ENCODE measurements around the gene MFSD12. TPM values are rescaled to one million over a fixed set of nuclear protein-coding genes. Genes with fewer than 3 reads are reported as not detected.

The MFSD12 gene
- total RNA-seq, 1 experiment from 2014 or later = 115 TPM

DNA sequence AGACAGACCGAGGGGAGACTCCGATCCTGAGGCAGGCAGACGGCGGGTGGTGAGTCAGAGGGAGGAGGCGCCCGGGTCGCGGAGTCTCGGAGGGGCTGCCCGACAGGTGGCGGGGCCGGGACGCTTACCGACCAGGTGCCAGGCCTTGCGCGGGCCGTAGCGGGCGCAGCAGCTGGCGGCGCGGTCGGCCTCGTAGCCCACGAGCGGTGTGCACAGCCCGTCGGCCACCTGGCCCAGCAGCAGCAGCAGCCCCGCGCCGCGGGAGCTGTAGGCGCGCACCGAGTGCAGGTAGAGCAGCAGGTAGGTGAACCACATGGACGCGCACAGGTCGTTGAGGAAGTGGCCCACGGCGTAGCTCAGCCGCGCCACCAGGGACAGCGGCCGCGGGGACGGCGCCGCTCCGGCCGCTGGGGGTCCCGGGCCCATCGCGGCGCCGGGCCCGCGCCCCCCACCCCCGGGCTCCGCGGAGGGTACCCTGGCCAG is 367 bp downstream of the MFSD12 start:
- no peak for DNase-seq (ENCODE audit: low read depth)

GRCh38 chr19:3556423-3556977 is 886 bp downstream of the MFSD12 start:
- DNase-seq (ENCODE audit: low read depth) = no peak

GRCh38 chr19:3555653-3556422 is 1.5 kb downstream of the MFSD12 start:
- no peak for DNase-seq (ENCODE audit: low read depth)

- no peak for DNase-seq (ENCODE audit: low read depth)
Observed at GRCh38 chr19:3554254-3555083, 2.9 kb downstream of the MFSD12 start.

- no peak for DNase-seq (ENCODE audit: low read depth)
Observed at GRCh38 chr19:3551792-3552095, 5.6 kb downstream of the MFSD12 start.

DNA sequence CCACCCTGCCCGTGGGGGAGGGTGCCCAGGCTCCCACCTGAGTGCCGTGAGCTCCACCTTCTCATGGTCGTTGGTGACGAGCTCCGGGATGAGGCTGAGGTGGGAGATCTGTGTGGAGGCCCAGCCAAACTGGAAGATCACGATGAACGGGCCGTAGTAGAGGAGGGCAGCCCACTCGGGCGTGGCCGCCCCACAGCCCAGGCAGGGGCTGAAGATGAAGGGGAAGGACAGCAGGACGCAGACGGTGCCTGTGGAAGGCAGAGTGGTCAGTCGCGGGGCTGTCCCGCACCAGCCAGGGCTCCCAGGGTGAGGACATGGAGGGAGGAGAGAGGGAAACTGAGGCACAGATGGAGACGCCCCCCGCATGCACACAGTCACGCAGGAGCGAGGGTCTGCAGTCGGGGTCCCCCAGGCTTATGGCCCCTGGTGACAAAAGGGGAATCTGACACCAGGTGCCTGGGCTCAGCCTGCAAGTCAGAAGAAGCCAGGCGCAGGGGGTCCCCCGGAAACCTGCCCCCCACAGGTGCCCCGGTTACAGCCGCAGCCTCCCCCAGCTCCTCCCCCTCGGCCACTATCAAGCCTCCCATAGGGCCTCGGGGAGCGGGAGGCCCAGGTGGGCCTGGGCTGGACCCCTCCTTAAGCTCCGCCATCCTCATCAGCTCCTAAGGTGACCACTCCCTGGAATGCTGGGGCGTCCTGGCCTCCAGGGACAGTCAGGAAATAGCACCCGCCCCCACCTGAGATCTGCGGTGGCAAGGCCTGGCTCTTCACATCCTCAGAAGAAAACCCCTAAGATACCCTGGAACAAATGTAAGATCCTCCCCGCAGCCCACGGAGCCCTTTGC is 6.2 kb downstream of the MFSD12 start:
- DNase-seq (ENCODE audit: low read depth) = no peak

DNA sequence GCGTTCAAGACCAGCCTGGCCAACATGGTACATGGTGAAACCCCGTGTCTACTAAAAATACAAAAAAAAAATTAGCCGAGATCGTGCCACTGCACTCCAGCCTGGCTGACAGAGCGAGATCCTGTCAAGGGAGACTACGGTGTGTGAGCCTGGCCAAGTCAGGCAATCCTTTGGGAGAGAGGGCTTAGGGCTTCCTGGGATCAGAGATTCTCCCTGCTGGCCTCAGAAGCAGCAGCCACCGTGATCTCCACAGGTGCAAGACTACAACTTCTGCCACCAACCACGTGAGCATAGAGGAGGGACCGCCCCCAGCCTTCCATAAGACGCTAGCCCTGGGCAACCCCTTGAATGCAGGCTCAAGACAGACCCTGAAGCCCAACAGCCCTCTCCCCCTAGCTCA is 7.6 kb downstream of the MFSD12 start:
- DNase-seq (ENCODE audit: low read depth) = no peak

DNA sequence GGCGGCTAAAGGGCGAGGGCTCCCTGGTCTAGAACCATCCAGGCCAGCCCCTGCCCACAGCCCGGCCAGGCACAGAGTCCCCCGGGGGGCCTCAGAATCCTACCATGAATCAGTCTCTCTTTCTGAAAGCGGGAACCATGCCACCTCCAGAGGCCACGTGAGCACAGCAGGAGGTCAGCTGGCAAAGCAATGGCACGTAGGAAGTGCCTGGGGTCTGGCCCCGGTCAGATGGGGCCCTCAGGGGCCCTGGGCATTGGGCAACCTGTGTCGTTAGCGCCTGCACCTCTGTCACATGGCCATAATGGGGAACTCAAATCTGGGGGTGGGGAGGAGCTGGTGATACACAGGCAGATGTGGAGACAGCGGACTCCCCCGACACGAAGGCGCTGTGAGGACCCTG is 8.8 kb downstream of the MFSD12 start:
- DNase-seq (ENCODE audit: low read depth) = no peak

- DNase-seq (ENCODE audit: low read depth) = no peak
Observed at GRCh38 chr19:3547767-3548282, 9.6 kb downstream of the MFSD12 start.

DNA sequence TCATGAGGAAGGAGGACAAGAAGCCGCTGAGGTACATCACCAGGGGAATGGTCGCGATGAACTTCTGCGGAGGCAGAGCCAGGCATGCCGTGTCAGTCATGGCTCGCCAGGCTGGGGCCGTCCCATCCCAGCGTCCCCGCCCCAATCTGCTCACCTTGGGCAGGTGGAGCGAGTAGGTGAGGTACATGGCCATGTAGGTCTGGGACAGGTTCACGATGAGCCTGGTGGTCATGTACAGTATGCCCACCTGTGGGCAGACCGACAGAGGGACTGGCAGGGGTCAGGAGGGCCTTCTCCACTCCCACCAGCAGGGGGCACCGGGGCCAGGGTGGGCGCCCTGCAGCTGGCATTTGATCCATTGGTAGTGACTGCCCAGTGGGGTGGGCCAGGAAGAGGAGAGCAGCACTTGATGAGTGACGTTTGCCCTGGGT is 10.1 kb downstream of the MFSD12 start:
- DNase-seq (ENCODE audit: low read depth) = no peak

- DNase-seq (ENCODE audit: low read depth) = no peak
Observed at GRCh38 chr19:3546119-3546518, 11.3 kb downstream of the MFSD12 start.

DNA sequence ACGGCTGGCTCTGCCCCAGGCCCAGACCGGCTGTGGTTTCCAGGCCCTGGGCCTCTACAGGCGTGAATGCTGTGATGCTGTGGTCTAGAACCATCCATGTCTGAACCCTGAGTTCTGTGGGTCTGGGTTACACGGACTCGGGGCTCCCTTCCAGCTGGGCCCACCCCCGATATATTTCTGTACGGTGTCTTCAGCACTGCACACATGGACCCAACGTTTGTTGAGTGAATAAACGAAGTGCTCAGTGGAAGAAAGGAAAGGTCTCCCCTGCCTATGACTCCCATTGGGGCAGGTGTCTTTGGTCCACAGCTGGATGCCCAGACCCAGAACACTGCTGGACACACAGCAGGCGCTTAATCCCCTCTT is 11.7 kb downstream of the MFSD12 start:
- DNase-seq (ENCODE audit: low read depth) = no peak

DNA sequence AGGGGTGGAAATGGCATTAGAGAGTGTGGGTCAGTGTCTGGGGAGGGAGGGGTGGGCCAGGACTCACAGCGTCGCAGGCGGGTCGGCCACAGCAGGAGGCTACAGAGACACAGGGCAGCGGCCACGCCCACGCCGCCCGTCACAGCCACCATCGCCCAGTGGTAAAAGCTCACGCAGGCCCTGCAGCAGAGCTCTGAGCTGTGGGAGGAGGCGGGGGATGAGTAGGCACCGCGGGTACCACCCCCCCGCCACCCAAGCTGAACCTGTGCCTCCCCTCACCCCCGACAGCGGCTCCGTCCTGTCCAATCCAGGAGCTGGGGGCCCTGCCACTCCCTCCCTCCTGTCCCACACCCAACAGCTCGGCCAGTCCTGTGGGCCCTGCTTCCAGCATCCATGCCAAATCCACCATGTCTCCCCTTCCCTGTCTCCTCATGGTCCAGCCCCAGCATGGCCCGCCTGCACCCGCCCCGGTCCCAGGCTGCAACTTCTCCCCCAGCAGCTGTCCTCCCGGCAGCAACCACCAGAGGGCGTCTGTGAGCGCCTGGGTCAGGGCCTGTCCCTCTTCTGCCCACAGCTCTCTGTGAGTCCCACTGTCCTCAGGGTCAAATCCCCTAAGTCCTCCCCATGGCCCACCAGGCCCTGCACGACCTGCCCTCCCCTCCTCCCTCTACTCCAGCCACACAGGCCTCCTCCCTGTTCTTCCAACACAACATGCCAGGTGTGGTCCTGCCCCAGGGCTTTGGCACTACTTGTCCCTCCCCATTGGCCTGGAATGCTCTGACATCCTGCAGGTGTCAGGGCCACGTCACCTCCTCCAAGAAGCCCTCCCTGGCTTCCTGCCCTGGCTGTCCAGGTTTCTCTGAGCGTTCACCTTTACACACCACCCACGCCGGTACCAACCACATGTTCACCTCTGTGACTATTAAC is 12.4 kb downstream of the MFSD12 start:
- peak; percentile 49 for DNase-seq (ENCODE audit: low read depth)

GRCh38 chr19:3544058-3544376 is 13.4 kb downstream of the MFSD12 start:
- no peak for DNase-seq (ENCODE audit: low read depth)

DNA sequence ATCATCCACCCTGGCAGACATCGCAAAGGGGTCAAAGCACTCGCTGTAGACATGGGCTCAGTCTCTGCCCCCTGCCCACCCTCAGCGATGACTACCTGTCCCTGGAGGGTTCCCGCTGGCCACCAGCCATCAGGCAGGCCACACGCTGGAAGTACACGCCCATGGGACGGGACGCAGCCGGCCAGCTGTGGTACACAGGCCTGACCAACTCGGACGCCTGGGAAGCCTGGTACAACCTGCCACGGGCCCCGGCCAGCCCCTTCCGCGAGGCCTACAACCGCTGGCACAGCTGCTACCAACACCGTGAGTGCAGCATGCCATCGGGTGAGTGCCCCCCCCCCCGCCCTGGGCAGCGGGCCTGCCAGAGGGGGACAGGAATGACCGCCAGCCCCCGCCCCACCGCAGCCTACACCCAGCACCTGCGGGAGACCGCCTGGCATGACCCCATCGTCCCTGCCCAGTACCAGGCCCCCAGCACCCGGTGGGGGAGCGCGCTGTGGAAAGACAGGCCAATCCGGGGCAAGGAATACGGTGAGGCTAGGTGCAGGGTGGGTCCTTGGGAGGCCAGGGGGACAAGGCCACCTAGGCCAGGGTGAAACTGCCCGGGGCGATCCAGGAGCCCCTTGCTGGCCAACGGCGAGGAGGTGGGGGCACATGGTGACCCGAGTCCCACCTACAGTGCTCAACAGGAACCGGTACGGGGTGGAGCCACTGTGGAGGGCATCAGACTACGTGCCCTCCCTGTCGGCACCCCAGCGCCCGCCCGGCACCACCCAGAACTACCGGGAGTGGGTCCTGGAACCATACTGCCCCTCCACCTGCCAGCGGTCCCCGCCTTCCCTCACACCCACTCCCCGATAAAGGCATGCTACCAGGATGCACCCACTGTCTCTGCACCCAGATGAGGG is 14.0 kb downstream of the MFSD12 start:
- DNase-seq (ENCODE audit: low read depth) = no peak

GRCh38 chr19:3539756-3540118 is 17.6 kb downstream of the MFSD12 start:
- DNase-seq (ENCODE audit: low read depth) = no peak

DNA sequence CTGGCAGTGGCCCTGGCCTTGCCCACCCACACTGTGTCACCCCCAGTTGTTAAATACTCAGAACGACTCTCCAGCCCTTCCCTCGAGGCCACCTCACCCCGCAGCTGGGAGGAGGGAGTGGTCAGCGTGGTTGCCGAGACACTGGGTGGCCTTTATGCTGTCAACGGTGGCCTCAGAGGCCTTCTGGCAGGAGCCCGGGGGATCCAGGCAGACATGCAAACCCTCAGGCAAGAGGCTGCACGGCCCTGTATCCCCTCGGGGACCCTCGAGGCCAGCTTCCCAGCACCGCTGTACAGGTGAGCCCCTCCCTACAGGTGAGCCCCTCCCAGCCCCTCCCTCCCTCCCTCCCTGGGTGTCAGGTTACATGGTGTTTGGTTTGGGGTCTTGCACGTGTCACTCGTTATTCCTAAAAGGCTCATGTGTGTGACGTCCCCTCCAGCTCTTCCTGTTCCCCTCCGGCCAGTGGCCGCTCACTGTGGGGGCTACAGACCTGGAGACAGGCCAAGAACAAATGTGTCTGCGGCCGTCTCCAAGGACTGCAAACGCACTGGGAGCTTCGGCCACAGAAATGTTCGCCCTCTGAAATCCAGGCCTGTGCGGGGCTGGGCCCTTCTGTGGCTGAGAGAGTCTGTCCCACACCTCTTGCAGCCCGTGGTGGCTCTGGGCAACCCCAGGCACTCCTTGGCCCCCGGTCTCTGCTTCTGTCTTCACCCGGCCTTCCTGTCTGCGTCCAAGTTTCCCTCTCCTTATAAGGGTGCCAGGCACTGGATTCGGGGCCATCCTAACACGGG is 18.2 kb downstream of the MFSD12 start, which contains the start of gene TEKTIP1:
Gene TEKTIP1, plus strand, starts transcription at position 210 of the 791 bp plus-strand sequence. Its CDS starts 4 bp downstream, at position 214.
- DNase-seq (ENCODE audit: low read depth) = no peak

DNA sequence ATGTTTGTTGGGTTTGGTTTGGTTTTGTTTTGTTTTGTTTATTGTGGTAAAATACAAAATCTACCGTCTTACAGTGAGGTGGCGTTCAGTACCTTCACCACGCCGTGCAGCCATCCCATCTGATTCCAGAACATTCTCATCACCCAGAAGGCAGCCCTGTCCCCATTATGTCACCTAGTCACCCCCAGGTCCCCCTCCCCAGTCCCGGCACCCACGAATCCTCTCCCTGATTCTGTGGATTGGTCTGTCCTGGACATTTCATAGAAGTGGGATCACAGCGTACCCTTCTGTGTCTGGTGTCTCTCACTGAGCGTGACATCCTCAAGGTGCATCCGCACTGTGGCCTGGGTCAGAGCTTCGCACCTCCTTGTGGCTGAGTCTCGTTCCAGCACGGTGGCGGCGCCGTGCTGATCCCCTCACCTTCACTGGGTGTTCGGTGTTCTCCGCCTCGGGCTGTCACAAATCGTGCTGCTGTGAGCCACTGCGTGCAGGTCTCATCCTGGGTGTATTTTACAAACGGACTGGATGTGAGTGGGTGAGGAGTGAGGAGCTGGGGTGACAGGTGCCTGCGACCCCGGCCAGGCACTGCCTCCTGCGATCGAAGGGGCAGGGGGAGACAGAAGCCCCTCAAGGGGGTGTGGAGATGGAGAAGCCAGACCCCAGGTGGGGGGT is 19.0 kb downstream of the MFSD12 start:
- DNase-seq (ENCODE audit: low read depth) = no peak
